Measurements from ENCODE around the gene ATP13A1.

The ATP13A1 gene

GRCh38 chr19:19652482-19653295 is 10.8 kb downstream of the ATP13A1 start:
- no peak for DNase-seq (ENCODE audit: low spot score)
- POLR2A ChIA-PET (ENCODE audit: low non-redundant PET): interaction anchor here (0.6 kb wide), 1 partner anchor 11 kb away, joined by 4 read pairs; no protein-coding TSS in a partner anchor

GRCh38 chr19:19651076-19651475 is 12.4 kb downstream of the ATP13A1 start:
- TF ChIP-seq CTCF (conservative IDR thresholded peaks at IDR 0.05; ENCODE audit: low read depth): no peak
- ChIA-PET CTCF (interaction anchor here (0.8 to 2.2 kb wide), 2 partner anchors 99 to 119 kb away, joined by 4 to 10 read pairs; no protein-coding TSS in a partner anchor), POLR2A (ENCODE audit: low non-redundant PET) (no interaction called here)

More at GRCh38 chr19:19652482-19653295, 10.8 kb downstream of the ATP13A1 start:
- CTCF ChIA-PET: interaction anchor here (1.3 kb wide), 1 partner anchor 9 kb away, joined by 4 read pairs; the partner anchor contains the start of gene GMIP
- no peak for TF ChIP-seq CTCF (conservative IDR thresholded peaks at IDR 0.05; ENCODE audit: low read depth)
- H3K27ac ChIP-seq: no peak overlapping the region

GRCh38 chr19:19650331-19650730 is 13.1 kb downstream of the ATP13A1 start:
- POLR2A ChIA-PET (ENCODE audit: low non-redundant PET): no interaction called here
- no peak for DNase-seq (ENCODE audit: low spot score)
- no peak for TF ChIP-seq CTCF (conservative IDR thresholded peaks at IDR 0.05; ENCODE audit: low read depth)
- CTCF ChIA-PET: interaction anchor here (2.2 kb wide), 1 partner anchor 118 kb away, joined by 10 read pairs; no protein-coding TSS in a partner anchor
- H3K27ac ChIP-seq: 0 out of 2 replicates have a peak overlapping the region, but pooled peaks have one; percentile 1

More at GRCh38 chr19:19651076-19651475, 12.4 kb downstream of the ATP13A1 start:
- 0 out of 2 replicates have a peak overlapping the region, but pooled peaks have one; percentile 1 for H3K27ac ChIP-seq
- DNase-seq (ENCODE audit: low spot score): no peak

GRCh38 chr19:19649580-19649995 is 13.9 kb downstream of the ATP13A1 start:
- no peak for TF ChIP-seq CTCF (conservative IDR thresholded peaks at IDR 0.05; ENCODE audit: low read depth)
- CTCF ChIA-PET: interaction anchor here (2.2 kb wide), 1 partner anchor 117 kb away, joined by 10 read pairs; no protein-coding TSS in a partner anchor
- H3K27ac ChIP-seq: peak overlapping the region; percentile 12; the same call in 1 of the 2 replicates
- POLR2A ChIA-PET (ENCODE audit: low non-redundant PET): no interaction called here
- DNase-seq (ENCODE audit: low spot score): no peak

GRCh38 chr19:19649155-19649554 is 14.3 kb downstream of the ATP13A1 start:
- H3K27ac ChIP-seq: peak overlapping the region; percentile 12; the same call in 1 of the 2 replicates
- DNase-seq (ENCODE audit: low spot score): no peak
- ChIA-PET POLR2A (ENCODE audit: low non-redundant PET) (no interaction called here), CTCF (no interaction called here)
- no peak for TF ChIP-seq CTCF (conservative IDR thresholded peaks at IDR 0.05; ENCODE audit: low read depth)

- POLR2A ChIA-PET (ENCODE audit: low non-redundant PET): no interaction called here
- CTCF ChIA-PET: interaction anchor here (0.6 kb wide), 1 partner anchor 10 kb away, joined by 4 read pairs; no protein-coding TSS in a partner anchor
These were observed 16.2 kb downstream of the ATP13A1 start for GRCh38 chr19:19647037-19647835.

More at GRCh38 chr19:19647037-19647835, 16.2 kb downstream of the ATP13A1 start:
- no peak for TF ChIP-seq CTCF (conservative IDR thresholded peaks at IDR 0.05; ENCODE audit: low read depth)
- no peak for DNase-seq (ENCODE audit: low spot score)
- H3K27ac ChIP-seq: peak overlapping the region; percentile 79; the same call in 1 of the 2 replicates

All from RWPE1 (cell line).